HepG2 (cell line): ENCODE results near the gene ANKRD11.
"Not testable (repeated sequence)": the region's sequence is repeated elsewhere in the genome, so short reads cannot be mapped to it uniquely, and the experiment has no call there.

ENCODE experiments used
- CSRNP2 ChIP-seq: sonication (generic); formaldehyde crosslinking; conservative IDR thresholded peaks from 2 replicates; pipeline ENCODE4 v1.8.0; 2022; ENCODE audit warnings: low read depth, missing genetic modification reagents
- IKZF1 ChIP-seq: fragments of 450-650 bp; IDR thresholded peaks from 2 replicates; pipeline ENCODE4 v1.7.1; 2016
- KDM1A ChIP-seq: IDR thresholded peaks from 2 replicates; pipeline ENCODE4 v1.6.1; 2016; ENCODE audit warnings: missing compliant biosample characterization
- MXD4 ChIP-seq: IDR thresholded peaks from 2 replicates; pipeline ENCODE4 v1.6.1; 2016; ENCODE audit warnings: mild to moderate bottlenecking, missing biosample characterization, missing genetic modification reagents
- MYC ChIP-seq: sonication (generic); formaldehyde crosslinking; IDR thresholded peaks from 2 replicates; pipeline ENCODE4 v1.9.0; 2021; ENCODE audit warnings: missing genetic modification reagents, borderline replicate concordance
- STAG1 ChIP-seq: sonication (generic); formaldehyde crosslinking; IDR thresholded peaks from 2 replicates; pipeline ENCODE4 v1.4.0; 2020; ENCODE audit warnings: missing genetic modification reagents
- TCF12 ChIP-seq, 2 experiments: fragments of 450-650 bp in 1 of 2; sonication (generic) in 1 of 2; formaldehyde crosslinking in 1 of 2; IDR thresholded peaks; 2 replicates each; pipeline versions ENCODE4 v1.6.1 to v1.8.0; 2017 to 2022; ENCODE audit warnings: antibody characterized with exemption in 1 of 2, mild to moderate bottlenecking in 1 of 2, missing genetic modification reagents in 1 of 2, moderate library complexity in 1 of 2
- ZNF224 ChIP-seq: sonication (generic); formaldehyde crosslinking; IDR thresholded peaks from 2 replicates; pipeline ENCODE4 v1.5.0; 2020; ENCODE audit warnings: mild to moderate bottlenecking, missing genetic modification reagents

- not testable (repeated sequence) for TF ChIP-seq STAG1 (CRISPR knock-in tag); IKZF1; MXD4 (CRISPR knock-in tag); KDM1A (CRISPR knock-in tag); TCF12 (IDR thresholded peaks at IDR 0.05); TCF12 (CRISPR knock-in tag; IDR thresholded peaks at IDR 0.05); ZNF224 (CRISPR knock-in tag); MYC (CRISPR knock-in tag); CSRNP2
These were observed 35.8 kb downstream of the ANKRD11 start for GRCh38 chr16:89454378-89455125.
